ENCODE results near the gene HPSE. TPM values are rescaled to one million over a fixed set of nuclear protein-coding genes. Genes with fewer than 3 reads are reported as not detected.

HPSE gene
- total RNA-seq, 1 experiment from 2014 or later, result 2.1 TPM

DNA sequence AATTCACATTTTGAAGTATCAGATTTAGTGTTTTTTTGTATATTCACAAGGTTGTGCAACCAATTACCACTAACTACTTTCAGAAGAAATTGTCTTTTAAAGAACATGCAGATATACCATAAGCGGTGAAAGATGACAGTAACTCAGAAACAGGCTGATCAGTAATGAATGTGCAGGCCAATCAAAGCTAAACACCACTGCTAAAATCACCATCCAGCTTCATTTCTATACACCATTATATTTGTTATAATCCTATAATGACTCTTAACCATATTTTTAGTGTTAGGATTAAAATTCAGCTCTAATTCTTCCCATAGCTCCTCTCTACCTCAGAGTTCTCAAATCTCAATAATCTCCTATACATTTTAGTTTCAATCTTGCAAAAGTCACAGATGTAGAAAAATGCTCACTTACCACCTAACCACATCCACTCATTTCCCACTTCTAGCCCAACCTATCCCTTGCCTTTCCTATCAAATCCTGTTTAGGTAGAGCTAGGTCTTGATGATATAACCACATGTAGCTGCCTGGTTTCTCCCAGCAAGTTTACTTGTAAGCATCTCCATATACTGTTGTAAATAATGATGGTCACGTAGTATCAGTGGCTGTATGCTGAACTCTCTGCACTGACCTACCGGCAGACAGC lies 66.7 kb downstream of the HPSE start:
- no peak overlapping the region for H3K4me3 ChIP-seq
- no peaks in the 10 kb centered on the region for H3K27me3 ChIP-seq
- H3K36me3 ChIP-seq, result peaks cover 6% of the 10 kb centered on the region
- H3K9me3 ChIP-seq, result no peaks in the 10 kb centered on the region
- no peak for DNase-seq

- Histone ChIP-seq H3K36me3 (no peaks in the 10 kb centered on the region; the same call in none of the 2 replicates), H3K27me3 (no peaks in the 10 kb centered on the region), H3K4me3 (no peak overlapping the region), H3K9me3 (no peaks in the 10 kb centered on the region)
- peak; percentile 79 for DNase-seq
Observed at GRCh38 chr4:83267121-83267829, 67.4 kb downstream of the HPSE start.

DNA sequence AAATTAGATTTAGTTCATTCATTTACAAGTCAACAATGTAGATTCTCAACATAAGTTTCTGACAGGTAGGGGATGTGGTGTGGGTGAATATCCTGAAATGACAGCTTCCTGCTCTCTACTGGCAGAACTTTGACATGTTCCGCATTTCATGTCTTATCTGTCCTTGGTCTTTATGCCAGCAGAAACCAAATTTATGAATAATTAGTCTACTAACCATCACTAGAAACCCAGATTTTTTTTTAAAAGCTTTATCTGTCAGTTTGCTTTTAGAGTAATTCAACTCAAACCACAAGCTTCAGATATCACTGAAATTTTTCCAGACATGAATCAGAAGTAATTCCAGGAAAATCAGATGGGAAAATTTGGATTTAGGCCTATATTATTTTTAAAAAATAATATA lies 68.0 kb downstream of the HPSE start:
- no peak for DNase-seq
- H3K9me3 ChIP-seq, result no peaks in the 10 kb centered on the region
- H3K27me3 ChIP-seq, result no peaks in the 10 kb centered on the region
- no peaks in the 10 kb centered on the region; the same call in none of the 2 replicates for H3K36me3 ChIP-seq
- no peak overlapping the region for H3K4me3 ChIP-seq

- Histone ChIP-seq H3K9me3 (no peaks in the 10 kb centered on the region), H3K27me3 (no peaks in the 10 kb centered on the region), H3K36me3 (peaks cover 2% of the 10 kb centered on the region; the same call in 1 of the 2 replicates), H3K4me3 (no peak overlapping the region)
- no peak for DNase-seq
Observed at GRCh38 chr4:83263106-83263505, 71.5 kb downstream of the HPSE start.

DNA sequence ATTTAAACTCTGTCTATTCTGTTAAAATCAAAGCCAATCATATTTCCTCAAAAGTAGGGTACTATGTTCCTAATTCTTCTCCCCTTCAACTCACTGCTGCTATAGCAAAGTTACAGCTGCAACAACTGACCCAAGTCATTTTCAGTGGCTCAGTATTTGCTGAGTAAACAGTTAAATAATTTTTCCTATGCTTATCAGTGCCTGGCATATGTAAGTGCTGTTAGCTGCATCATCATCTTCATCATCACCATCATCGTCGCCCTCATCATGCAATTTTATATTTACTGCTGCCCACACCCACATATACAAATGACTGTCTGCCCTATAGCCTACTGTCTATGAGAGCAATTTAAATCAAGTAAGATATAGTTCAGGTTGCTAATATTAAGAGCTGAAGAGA lies 72.0 kb downstream of the HPSE start:
- H3K4me3 ChIP-seq, result no peak overlapping the region
- no peaks in the 10 kb centered on the region for H3K9me3 ChIP-seq
- H3K36me3 ChIP-seq, result peaks cover 2% of the 10 kb centered on the region; the same call in 1 of the 2 replicates
- no peaks in the 10 kb centered on the region for H3K27me3 ChIP-seq
- no peak for DNase-seq

DNA sequence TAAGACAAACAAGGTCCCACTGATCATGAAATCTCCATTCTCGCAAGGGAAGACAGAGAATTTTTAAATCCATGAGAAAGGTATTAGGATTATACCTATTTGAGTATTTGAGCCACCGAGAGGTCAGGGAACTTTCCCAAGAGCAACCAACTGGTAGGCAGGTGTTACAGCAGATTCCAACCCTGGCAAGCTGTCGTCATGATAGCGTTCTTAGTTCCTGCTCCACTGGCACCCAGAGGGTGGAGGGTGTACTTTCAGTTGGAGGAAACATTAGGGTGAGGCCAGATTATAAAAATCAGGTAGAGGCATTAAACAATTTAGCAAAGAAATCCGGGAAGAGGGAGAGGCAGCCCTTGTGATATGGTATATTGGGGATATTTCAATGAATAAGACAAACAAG lies 73.3 kb downstream of the HPSE start:
- peaks cover 2% of the 10 kb centered on the region; the same call in 1 of the 2 replicates for H3K36me3 ChIP-seq
- no peaks in the 10 kb centered on the region for H3K9me3 ChIP-seq
- H3K27me3 ChIP-seq, result no peaks in the 10 kb centered on the region
- H3K4me3 ChIP-seq, result no peak overlapping the region
- no peak for DNase-seq

DNA sequence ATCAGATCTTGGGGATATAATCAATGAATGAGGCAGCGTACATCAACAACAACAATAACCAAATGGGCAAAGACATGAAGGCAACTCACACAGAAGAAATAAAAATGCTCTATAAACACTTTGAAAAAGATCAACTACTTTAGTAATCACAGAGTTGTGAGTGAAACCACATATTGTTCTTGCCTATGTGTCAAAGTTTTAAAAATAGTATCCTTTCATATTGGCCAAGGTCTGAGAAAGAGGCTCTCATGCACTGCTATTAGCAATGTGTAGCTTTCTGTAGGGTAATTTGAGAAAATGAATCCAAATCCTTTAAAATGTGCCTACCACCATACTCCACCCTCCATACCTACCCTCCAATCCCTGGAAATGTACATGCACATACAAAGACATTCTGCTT lies 75.1 kb downstream of the HPSE start:
- DNase-seq, result no peak
- H3K27me3 ChIP-seq, result no peaks in the 10 kb centered on the region
- no peak overlapping the region for H3K4me3 ChIP-seq
- H3K9me3 ChIP-seq, result no peaks in the 10 kb centered on the region
- H3K36me3 ChIP-seq, result peaks cover 2% of the 10 kb centered on the region; the same call in 1 of the 2 replicates

- Histone ChIP-seq H3K9me3 (no peaks in the 10 kb centered on the region), H3K4me3 (no peak overlapping the region), H3K27me3 (no peaks in the 10 kb centered on the region), H3K36me3 (peaks cover 2% of the 10 kb centered on the region; the same call in 1 of the 2 replicates)
- no peak for DNase-seq
Observed at GRCh38 chr4:83258461-83258860, 76.2 kb downstream of the HPSE start.

GRCh38 chr4:83257811-83258210 lies 76.8 kb downstream of the HPSE start:
- no peak overlapping the region for H3K4me3 ChIP-seq
- H3K9me3 ChIP-seq, result no peaks in the 10 kb centered on the region
- H3K27me3 ChIP-seq, result no peaks in the 10 kb centered on the region
- no peak for DNase-seq
- peaks cover 2% of the 10 kb centered on the region; the same call in 1 of the 2 replicates for H3K36me3 ChIP-seq

GRCh38 chr4:83255584-83255983 lies 79.1 kb downstream of the HPSE start:
- Histone ChIP-seq H3K36me3 (no peaks in the 10 kb centered on the region; the same call in 1 of the 2 replicates), H3K27me3 (no peaks in the 10 kb centered on the region), H3K4me3 (no peak overlapping the region), H3K9me3 (no peaks in the 10 kb centered on the region)
- DNase-seq, result no peak

- no peaks in the 10 kb centered on the region for H3K27me3 ChIP-seq
- H3K4me3 ChIP-seq, result no peak overlapping the region
- no peaks in the 10 kb centered on the region for H3K9me3 ChIP-seq
- peak; percentile 55 for DNase-seq
- H3K36me3 ChIP-seq, result no peaks in the 10 kb centered on the region
Observed at GRCh38 chr4:83252782-83253405, 81.8 kb downstream of the HPSE start.

DNA sequence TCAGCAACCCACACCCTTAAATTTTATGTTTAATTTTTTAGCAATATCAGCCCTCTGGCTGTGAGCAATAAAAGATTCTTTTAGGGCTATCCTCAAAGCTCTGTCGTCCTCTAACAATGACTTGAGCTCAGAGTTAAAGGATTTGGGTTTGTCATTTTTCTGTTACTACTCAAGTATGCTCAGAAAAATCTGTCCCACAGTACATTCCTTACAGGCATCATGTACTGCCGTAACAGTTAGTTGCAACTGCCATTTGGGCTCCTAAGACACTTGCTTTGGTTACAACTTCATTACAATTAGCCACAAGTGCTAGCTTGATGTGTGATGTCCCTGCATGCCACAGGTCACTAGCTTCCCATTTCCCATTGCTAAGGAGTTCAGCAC lies 83.2 kb downstream of the HPSE start:
- Histone ChIP-seq H3K36me3 (no peaks in the 10 kb centered on the region), H3K27me3 (no peaks in the 10 kb centered on the region), H3K9me3 (no peaks in the 10 kb centered on the region), H3K4me3 (no peak overlapping the region)
- DNase-seq, result no peak

DNA sequence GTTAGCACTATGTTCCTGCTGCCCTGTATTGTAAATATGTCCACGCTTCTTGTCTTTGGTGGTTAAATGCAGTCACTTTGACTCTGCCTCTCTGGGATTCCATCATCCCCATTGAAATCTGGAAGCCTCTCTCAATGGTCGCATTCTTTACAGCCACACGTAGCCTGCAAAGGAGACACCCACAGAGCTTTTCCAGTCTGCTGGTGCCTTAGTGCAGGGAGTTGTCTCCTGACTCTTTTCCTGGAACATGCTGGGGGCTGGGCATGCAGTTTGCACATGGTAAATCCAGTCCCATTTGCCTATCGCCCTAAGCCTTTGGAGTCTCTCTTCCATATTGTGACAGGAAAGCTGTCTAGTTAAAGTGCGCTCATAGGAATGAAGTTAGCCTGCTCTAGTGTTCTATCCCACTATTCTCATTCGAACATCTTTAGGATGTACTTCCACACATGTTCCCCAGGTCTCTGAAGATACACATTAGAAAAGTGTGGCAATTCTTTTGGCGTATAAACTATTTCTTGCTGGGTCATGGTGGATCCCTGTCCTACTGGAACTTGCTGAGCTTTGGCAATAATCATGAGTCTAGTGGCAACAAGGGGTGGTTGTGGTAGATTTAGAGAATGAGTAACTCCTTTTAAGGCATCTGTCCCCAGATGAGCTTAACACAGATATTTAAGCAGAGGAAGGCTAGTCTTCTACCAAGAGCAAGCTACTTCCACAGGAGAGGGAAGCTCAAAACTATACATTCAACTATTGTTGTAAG lies 83.8 kb downstream of the HPSE start:
- DNase-seq, result no peak
- Histone ChIP-seq H3K9me3 (no peaks in the 10 kb centered on the region), H3K27me3 (no peaks in the 10 kb centered on the region), H3K36me3 (no peaks in the 10 kb centered on the region), H3K4me3 (no peak overlapping the region)

DNA sequence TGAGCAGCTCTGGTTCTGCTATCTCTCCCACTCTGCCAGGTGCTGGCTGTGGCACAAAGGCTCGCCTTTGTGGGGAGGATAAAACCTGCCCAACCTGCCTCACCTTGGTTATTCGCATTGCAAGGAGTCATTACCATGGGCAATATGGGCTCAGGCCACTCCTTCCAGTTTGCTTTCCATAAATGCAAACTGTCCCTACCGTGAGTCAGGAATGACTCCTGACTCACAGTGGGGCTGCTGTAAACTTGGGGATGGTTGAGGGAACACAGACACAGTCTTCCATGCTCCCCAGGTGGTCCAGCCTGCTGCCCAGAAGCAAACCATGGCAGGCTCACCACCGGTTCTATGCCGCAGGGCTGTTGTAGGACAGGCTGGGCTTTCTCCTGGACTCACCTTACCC lies 86.2 kb downstream of the HPSE start:
- Histone ChIP-seq H3K27me3 (no peaks in the 10 kb centered on the region), H3K36me3 (no peaks in the 10 kb centered on the region), H3K9me3 (no peaks in the 10 kb centered on the region), H3K4me3 (no peak overlapping the region)
- peak; percentile 58 for DNase-seq

DNA sequence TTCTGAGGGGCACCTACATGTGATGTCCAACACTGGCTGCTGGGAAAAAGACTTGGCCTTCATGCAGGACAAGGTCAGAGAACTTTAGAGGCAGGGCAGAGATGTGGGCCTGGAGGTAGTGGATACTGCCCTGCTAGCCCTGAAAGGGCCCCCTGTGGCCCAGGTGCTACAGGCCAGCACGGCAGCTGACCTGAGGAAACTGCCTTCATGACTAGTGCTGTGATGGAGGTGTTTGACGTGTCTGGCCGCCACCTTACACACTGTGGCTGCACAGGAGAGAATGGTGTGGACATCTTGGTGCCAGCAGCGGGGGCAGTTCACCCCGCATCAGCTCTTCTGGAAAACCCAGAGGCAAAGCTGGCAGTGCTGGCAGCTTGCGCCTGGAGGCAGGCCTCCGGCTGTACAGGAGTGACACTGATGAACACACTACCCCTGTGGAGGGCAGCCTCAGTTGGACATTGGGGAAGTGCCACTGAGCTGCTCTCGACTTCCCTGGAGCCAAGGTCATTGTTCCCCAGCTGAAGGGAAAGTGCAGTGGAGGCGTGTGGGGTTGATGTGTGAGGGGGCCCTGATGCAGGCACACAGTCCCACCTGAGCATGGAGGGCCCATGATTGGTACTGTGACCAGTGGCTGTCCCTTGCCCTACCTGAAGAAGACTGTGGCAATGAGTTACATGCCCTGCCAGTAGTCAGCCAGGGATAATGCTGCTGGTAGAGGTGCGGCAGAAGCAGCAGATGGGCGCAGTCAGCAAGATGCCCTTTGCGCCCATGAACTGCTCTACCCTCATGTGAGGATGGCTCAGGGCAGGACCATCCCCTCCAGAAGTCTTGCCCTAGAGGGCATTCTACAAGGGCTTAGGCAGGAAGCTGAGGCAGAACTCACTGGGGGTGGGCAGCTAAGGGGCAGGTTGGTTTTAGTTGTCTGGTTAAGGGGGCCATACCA lies 87.0 kb downstream of the HPSE start:
- Histone ChIP-seq H3K4me3 (no peak overlapping the region), H3K9me3 (no peaks in the 10 kb centered on the region), H3K36me3 (no peaks in the 10 kb centered on the region), H3K27me3 (no peaks in the 10 kb centered on the region)
- no peak for DNase-seq

Measured in MG63 (cell line).